IMR-90 (cell line): ENCODE data around the gene HRH2. TPM values are rescaled to one million over a fixed set of nuclear protein-coding genes. Genes with fewer than 3 reads are reported as not detected.

Source experiments
- ATAC-seq: fragments of 200-7000 bp; cut with Tn5 transposase; 2 replicates; pipeline ENCODE4 v1.9.1; 2020; ENCODE audit warnings: low read depth, mild to moderate bottlenecking, moderate library complexity
- BruUV-seq: library from RNA; stranded (reverse); fragments of 400-500 nt; replicated peaks from 2 replicates; lab custom pipeline; 2021; lab: Mats Ljungman, UMichigan
- CTCF ChIA-PET: fragments of 300-600 bp; formaldehyde crosslinking; extraction: SDS; loops from one replicate; lab custom pipeline; 2021; ENCODE audit warnings: antibody characterized with exemption; lab: Yijun Ruan, JAX
- POLR2A ChIA-PET: fragments of 300-600 bp; sonication (Branson Sonifier 250); formaldehyde crosslinking; loops from one replicate; lab custom pipeline; 2022; ENCODE audit warnings: antibody characterized with exemption; ENCODE audit not compliant: unreplicated experiment; lab: Charles Lee
- DNase-seq: peaks from one replicate; pipeline ENCODE4 v3.0.0; 2013
- H2AFZ ChIP-seq: replicated peaks from 2 replicates; pipeline ENCODE3; 2013; ENCODE audit warnings: low read length, mild to moderate bottlenecking; ENCODE audit not compliant: poor library complexity
- H2AK5ac ChIP-seq: 2 replicates; pipeline ENCODE4 v1.6.1; 2013; ENCODE audit warnings: low read depth, low read length, inconsistent platforms
- H2AK9ac ChIP-seq: replicated peaks from 2 replicates; pipeline ENCODE3; 2013; ENCODE audit warnings: mild to moderate bottlenecking, low read depth, low read length, moderate library complexity; ENCODE audit not compliant: poor library complexity
- H2BK120ac ChIP-seq: 2 replicates; pipeline ENCODE4 v1.6.1; 2013; ENCODE audit warnings: low read depth, low read length, inconsistent platforms
- H2BK15ac ChIP-seq: 3 replicates; pipeline ENCODE4 v1.6.1; 2013; ENCODE audit warnings: low read depth, low read length, inconsistent platforms
- H2BK20ac ChIP-seq: 2 replicates; pipeline ENCODE4 v1.6.1; 2013; ENCODE audit warnings: low read depth, mild to moderate bottlenecking, inconsistent platforms, low read length, moderate library complexity
- H2BK5ac ChIP-seq: 2 replicates; pipeline ENCODE4 v1.6.1; 2013; ENCODE audit warnings: mild to moderate bottlenecking, low read depth, low read length, inconsistent platforms; ENCODE audit not compliant: poor library complexity, severe bottlenecking
- H3K14ac ChIP-seq: replicated peaks from 2 replicates; pipeline ENCODE4 v1.6.1; 2013; ENCODE audit warnings: low read depth, low read length, inconsistent platforms
- H3K18ac ChIP-seq: 2 replicates; pipeline ENCODE4 v1.6.1; 2013; ENCODE audit warnings: low read depth, low read length, control low read depth
- H3K23ac ChIP-seq: 2 replicates; pipeline ENCODE4 v1.6.1; 2013; ENCODE audit warnings: low read depth, low read length, inconsistent platforms
- H3K27ac ChIP-seq: 2 replicates; pipeline ENCODE4 v1.5.1; 2013; ENCODE audit warnings: mild to moderate bottlenecking, control low read depth, low read length; ENCODE audit not compliant: insufficient read depth
- H3K27me3 ChIP-seq: 2 replicates; pipeline ENCODE4 v1.6.1; 2013; ENCODE audit warnings: low read length; ENCODE audit not compliant: control insufficient read depth, insufficient read depth
- H3K36me3 ChIP-seq: 2 replicates; pipeline ENCODE4 v1.6.1; 2013; ENCODE audit warnings: low read length, mixed read lengths; ENCODE audit not compliant: control insufficient read depth, insufficient read depth
- H3K4ac ChIP-seq: 2 replicates; pipeline ENCODE4 v1.6.1; 2013; ENCODE audit warnings: low read depth, low read length, inconsistent platforms
- H3K4me1 ChIP-seq: 2 replicates; pipeline ENCODE4 v1.6.1; 2013; ENCODE audit warnings: low read length, mixed read lengths; ENCODE audit not compliant: control insufficient read depth, insufficient read depth
- H3K4me2 ChIP-seq: 2 replicates; pipeline ENCODE4 v1.6.1; 2013; ENCODE audit warnings: low read depth, mild to moderate bottlenecking, control low read depth, low read length, moderate library complexity
- H3K4me3 ChIP-seq: 2 replicates; pipeline ENCODE4 v1.5.1; 2013; ENCODE audit warnings: low read depth, mild to moderate bottlenecking, control low read depth, low read length, moderate library complexity; ENCODE audit not compliant: insufficient read depth
- H3K56ac ChIP-seq: 2 replicates; pipeline ENCODE4 v1.6.1; 2013; ENCODE audit warnings: low read length, inconsistent platforms; ENCODE audit not compliant: insufficient read depth; ENCODE audit errors: extremely low read depth
- H3K79me1 ChIP-seq, 2 experiments: 2 replicates each; pipeline ENCODE4 v1.6.1; 2013; ENCODE audit warnings: low read length in 2 of 2, inconsistent platforms in 1 of 2, low read depth in 1 of 2
- H3K9ac ChIP-seq: 2 replicates; pipeline ENCODE4 v1.6.1; 2013; ENCODE audit warnings: low read depth, low read length, control low read depth
- H3K9me1 ChIP-seq: 2 replicates; pipeline ENCODE4 v1.6.1; 2013; ENCODE audit warnings: low read length, inconsistent platforms; ENCODE audit not compliant: insufficient read depth
- H3K9me3 ChIP-seq: 2 replicates; pipeline ENCODE4 v1.6.1; 2013; ENCODE audit warnings: low read length; ENCODE audit not compliant: control insufficient read depth, insufficient read depth
- H4K20me1 ChIP-seq: 2 replicates; pipeline ENCODE4 v1.6.1; 2013; ENCODE audit warnings: low read length, inconsistent platforms; ENCODE audit not compliant: insufficient read depth
- H4K5ac ChIP-seq: 2 replicates; pipeline ENCODE4 v1.6.1; 2013; ENCODE audit warnings: mild to moderate bottlenecking, low read depth, low read length, control low read depth
- H4K8ac ChIP-seq, 2 experiments: 2 replicates each; pipeline ENCODE4 v1.6.1; 2013; ENCODE audit warnings: low read depth in 2 of 2, low read length in 2 of 2, control low read depth in 1 of 2, inconsistent platforms in 1 of 2
- H4K91ac ChIP-seq: 2 replicates; pipeline ENCODE4 v1.6.1; 2013; ENCODE audit warnings: low read depth, low read length, inconsistent platforms; ENCODE audit not compliant: insufficient read depth
- CEBPB ChIP-seq: IDR thresholded peaks from 2 replicates; pipeline ENCODE4 v1.6.1; 2012; ENCODE audit warnings: low read depth, low read length, improper control_type of control experiment
- CHD1 ChIP-seq: IDR thresholded peaks from 2 replicates; pipeline ENCODE4 v1.6.1; 2012; ENCODE audit warnings: low read depth, low read length, improper control_type of control experiment
- FOS ChIP-seq: fragments of 150-350 bp; IDR thresholded peaks from 2 replicates; pipeline ENCODE4 v1.6.1; 2016; ENCODE audit warnings: low read depth, low read length
- MAZ ChIP-seq: IDR thresholded peaks from 2 replicates; pipeline ENCODE4 v1.6.1; 2012; ENCODE audit warnings: low read depth, mild to moderate bottlenecking, low read length, improper control_type of control experiment, moderate library complexity, borderline replicate concordance
- MXI1 ChIP-seq: IDR thresholded peaks from 2 replicates; pipeline ENCODE4 v1.6.1; 2012; ENCODE audit warnings: low read depth, mild to moderate bottlenecking, low read length, moderate library complexity, borderline replicate concordance
- NFE2L2 ChIP-seq: fragments of 150-350 bp; IDR thresholded peaks from 2 replicates; pipeline ENCODE4 v1.6.1; 2016; ENCODE audit warnings: low read depth, mild to moderate bottlenecking, low read length
- POLR2A ChIP-seq: IDR thresholded peaks from 2 replicates; pipeline ENCODE4 v1.6.1; 2012; ENCODE audit warnings: mild to moderate bottlenecking, low read depth, low read length
- RAD21 ChIP-seq: IDR thresholded peaks from 2 replicates; pipeline ENCODE4 v1.6.1; 2012; ENCODE audit warnings: low read length, improper control_type of control experiment
- RCOR1 ChIP-seq: IDR thresholded peaks from 2 replicates; pipeline ENCODE4 v1.6.1; 2012; ENCODE audit warnings: mild to moderate bottlenecking, low read length, improper control_type of control experiment; ENCODE audit not compliant: insufficient replicate concordance
- RFX5 ChIP-seq: IDR thresholded peaks from 2 replicates; pipeline ENCODE4 v1.8.0; 2012; ENCODE audit warnings: low read depth, mild to moderate bottlenecking, low read length, moderate library complexity
- SMC3 ChIP-seq: fragments of 150-350 bp; IDR thresholded peaks from 2 replicates; pipeline ENCODE4 v1.6.1; 2016; ENCODE audit warnings: low read depth, mild to moderate bottlenecking, antibody characterized with exemption, low read length, moderate library complexity
- WGBS, 2 experiments: methylation state at CpG; one replicate each; pipeline versions ENCODE4 v1.1.5 to v1.1.7; 2013; ENCODE audit warnings: missing lambda C conversion rate in 2 of 2; ENCODE audit not compliant: insufficient read length in 1 of 2; ENCODE audit errors: extremely low coverage in 2 of 2; 5-methylcytosine and 5-hydroxymethylcytosine counted together
- dilution Hi-C: fragments of 300-500 bp; cut with HindIII; formaldehyde crosslinking; loops from one replicate; pipeline ENCODE4 v1.14.3; 2018; ENCODE audit warnings: low sequenced_read_pairs; ENCODE audit not compliant: unreplicated experiment
- in situ Hi-C: fragments of 300-500 bp; cut with MboI; formaldehyde crosslinking; loops from 3 replicates; pipeline ENCODE4 v1.14.3; 2019; ENCODE audit warnings: low sequenced_read_pairs, inconsistent platforms, mixed read lengths
- intact Hi-C: fragments of 100-400 bp; cut with micrococcal nuclease; formaldehyde crosslinking; loops from 2 replicates; pipeline ENCODE4 v1.10.0; 2022
- polyA plus RNA-seq, 3 experiments: library from polyadenylated mRNA; depleted of rRNA; stranded (reverse); fragments of >200 nt; gene quantifications; 2 replicates each; pipeline ENCODE4 v1.2.3, GENCODE V29; 2012; ENCODE audit warnings: low replicate concordance in 1 of 3
- total RNA-seq: library from RNA; depleted of rRNA; stranded (reverse); fragments of >200 nt; gene quantifications from 2 replicates; pipeline ENCODE4 v1.2.3, GENCODE V29; 2012
- TF ChIP-seq, protein P1 (sequence below): conservative IDR thresholded peaks from 2 replicates; pipeline ENCODE4 v1.5.1; 2012; ENCODE audit warnings: mild to moderate bottlenecking, low read depth, low read length, improper control_type of control experiment
- TF ChIP-seq, protein P2 (sequence below): fragments of 150-350 bp; IDR thresholded peaks from 2 replicates; pipeline ENCODE4 v1.6.1; 2016; ENCODE audit warnings: low read depth, mild to moderate bottlenecking, low read length, moderate library complexity, borderline replicate concordance

HRH2 gene
- total and polyA plus RNA-seq, 2 of the 4 experiments (the other 2 are of a cell fraction): not detected

DNA sequence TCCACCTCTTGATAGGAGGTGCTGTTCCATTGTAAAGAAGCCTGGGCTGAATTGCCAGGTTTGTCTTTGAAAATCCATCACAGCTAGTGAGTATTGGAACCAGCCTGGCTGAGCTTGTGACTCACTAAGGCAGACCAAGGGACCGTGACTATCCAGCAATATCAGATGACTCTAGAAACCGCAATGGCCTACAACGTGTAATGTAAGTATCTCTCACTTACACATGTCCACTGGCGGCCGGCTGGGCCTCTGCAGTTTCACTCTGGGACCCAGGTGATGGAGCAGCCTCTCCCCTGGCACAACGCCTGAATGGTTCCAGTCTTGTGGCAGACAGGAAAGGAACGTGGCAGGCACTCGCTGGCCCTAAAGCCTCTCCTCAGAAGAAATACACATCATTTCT lies 3.1 kb upstream of the HRH2 start:
- Histone ChIP-seq H3K9me1 (no peaks in the 10 kb centered on the region), H2AK5ac (no peak overlapping the region), H3K79me1 (no peaks in the 10 kb centered on the region), H3K4me2 (no peak overlapping the region), H2AK9ac (no peak overlapping the region), H2AFZ (no peak overlapping the region), H3K4me1 (no peaks in the 10 kb centered on the region), H3K4me3 (no peak overlapping the region), H3K18ac (no peak overlapping the region), H3K14ac (no peak overlapping the region), H3K9ac (no peak overlapping the region), H3K23ac (no peak overlapping the region), H2BK20ac (no peak overlapping the region), H4K91ac (no peak overlapping the region), H2BK5ac (no peak overlapping the region), H3K56ac (no peak overlapping the region), H2BK15ac (no peak overlapping the region), H3K27ac (no peak overlapping the region), H3K36me3 (no peaks in the 10 kb centered on the region), H3K27me3 (peaks cover 7% of the 10 kb centered on the region; the same call in 1 of the 2 replicates), H3K4ac (no peak overlapping the region), H4K20me1 (no peaks in the 10 kb centered on the region), H4K5ac (no peak overlapping the region), H3K9me3 (peaks cover 6% of the 10 kb centered on the region; the same call in 1 of the 2 replicates), H4K8ac (no peak overlapping the region), H2BK120ac (no peak overlapping the region)
- ChIA-PET CTCF (no interaction called here), POLR2A (no interaction called here)
- TF ChIP-seq POLR2A: no peak
- TF ChIP-seq, protein P1, sequence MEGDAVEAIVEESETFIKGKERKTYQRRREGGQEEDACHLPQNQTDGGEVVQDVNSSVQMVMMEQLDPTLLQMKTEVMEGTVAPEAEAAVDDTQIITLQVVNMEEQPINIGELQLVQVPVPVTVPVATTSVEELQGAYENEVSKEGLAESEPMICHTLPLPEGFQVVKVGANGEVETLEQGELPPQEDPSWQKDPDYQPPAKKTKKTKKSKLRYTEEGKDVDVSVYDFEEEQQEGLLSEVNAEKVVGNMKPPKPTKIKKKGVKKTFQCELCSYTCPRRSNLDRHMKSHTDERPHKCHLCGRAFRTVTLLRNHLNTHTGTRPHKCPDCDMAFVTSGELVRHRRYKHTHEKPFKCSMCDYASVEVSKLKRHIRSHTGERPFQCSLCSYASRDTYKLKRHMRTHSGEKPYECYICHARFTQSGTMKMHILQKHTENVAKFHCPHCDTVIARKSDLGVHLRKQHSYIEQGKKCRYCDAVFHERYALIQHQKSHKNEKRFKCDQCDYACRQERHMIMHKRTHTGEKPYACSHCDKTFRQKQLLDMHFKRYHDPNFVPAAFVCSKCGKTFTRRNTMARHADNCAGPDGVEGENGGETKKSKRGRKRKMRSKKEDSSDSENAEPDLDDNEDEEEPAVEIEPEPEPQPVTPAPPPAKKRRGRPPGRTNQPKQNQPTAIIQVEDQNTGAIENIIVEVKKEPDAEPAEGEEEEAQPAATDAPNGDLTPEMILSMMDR: no peak
- TF ChIP-seq MAZ: no peak
- no peak for TF ChIP-seq FOS
- no peak for TF ChIP-seq RFX5
- TF ChIP-seq, protein P2, sequence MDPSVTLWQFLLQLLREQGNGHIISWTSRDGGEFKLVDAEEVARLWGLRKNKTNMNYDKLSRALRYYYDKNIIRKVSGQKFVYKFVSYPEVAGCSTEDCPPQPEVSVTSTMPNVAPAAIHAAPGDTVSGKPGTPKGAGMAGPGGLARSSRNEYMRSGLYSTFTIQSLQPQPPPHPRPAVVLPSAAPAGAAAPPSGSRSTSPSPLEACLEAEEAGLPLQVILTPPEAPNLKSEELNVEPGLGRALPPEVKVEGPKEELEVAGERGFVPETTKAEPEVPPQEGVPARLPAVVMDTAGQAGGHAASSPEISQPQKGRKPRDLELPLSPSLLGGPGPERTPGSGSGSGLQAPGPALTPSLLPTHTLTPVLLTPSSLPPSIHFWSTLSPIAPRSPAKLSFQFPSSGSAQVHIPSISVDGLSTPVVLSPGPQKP: no peak
- TF ChIP-seq NFE2L2: no peak
- no peak for TF ChIP-seq RAD21
- no peak for TF ChIP-seq CHD1
- no peak for TF ChIP-seq RCOR1
- no peak for TF ChIP-seq SMC3
- no peak for TF ChIP-seq MXI1
- no peak for TF ChIP-seq CEBPB
- ATAC-seq (no peak), DNase-seq (no peak)
- in situ Hi-C loops (no loop called here), intact Hi-C loops (no loop called here), dilution Hi-C loops (no loop called here)
- 63% methylated on average over 3 of the region's 8 CpGs; no CpG with 5 or more reads in 1 of the 2 experiments for WGBS, 2 experiments
- BruUV-seq: no TSS peak
